ENCODE results near the gene TCF3. TPM values are rescaled to one million over a fixed set of nuclear protein-coding genes. Genes with fewer than 3 reads are reported as not detected.

Gene TCF3
- total RNA-seq, 1 experiment from 2014 or later: 304 TPM

- H3K27ac ChIP-seq (ENCODE audit: insufficient read length, low read depth, low read length): no peak overlapping the region
- no peak overlapping the region for H4K5ac ChIP-seq (ENCODE audit: insufficient read length, low read depth, low read length)
- peaks cover 3% of the 10 kb centered on the region for H3K79me1 ChIP-seq (ENCODE audit: insufficient read depth, low read depth, low read length, poor library complexity, severe bottlenecking)
- no peak overlapping the region for H3K14ac ChIP-seq (ENCODE audit: insufficient read depth, low read length)
- no peak overlapping the region for H2AK5ac ChIP-seq (ENCODE audit: insufficient read length, low read length)
- no peak overlapping the region for H3K4me2 ChIP-seq (ENCODE audit: insufficient read depth, insufficient read length, low read length)
- no peaks in the 10 kb centered on the region for H3K4me1 ChIP-seq (ENCODE audit: insufficient read depth, low read length)
- WGBS (ENCODE audit: extremely low coverage, insufficient read length, low lambda C conversion rate): no CpG with 5 or more reads among the region's 18 CpGs
- H3K27me3 ChIP-seq (ENCODE audit: insufficient read depth, low read length): no peaks in the 10 kb centered on the region
- no peak overlapping the region for H3K27ac Mint-ChIP-seq
- H3K27me3 Mint-ChIP-seq (ENCODE audit: low read depth): peaks cover 18% of the 10 kb centered on the region
- H3K4ac ChIP-seq (ENCODE audit: low read depth, low read length): no peak overlapping the region
- no peak overlapping the region for H4K8ac ChIP-seq (replicated peaks; ENCODE audit: insufficient read length, low read depth, low read length)
- no peak overlapping the region for H3K18ac ChIP-seq (ENCODE audit: insufficient read length, low read depth, low read length)
- H3K36me3 Mint-ChIP-seq (ENCODE audit: insufficient read depth in 1 of 3, low read depth in 3 of 3): peaks cover 8 to 17% (median 9%) of the 10 kb centered on the region in 3 experiments
- peak overlapping the region; percentile 48 to 74; a peak in 4 of 5 replicates for H3K4me3 Mint-ChIP-seq
- no peaks in the 10 kb centered on the region for H3K9me3 ChIP-seq (ENCODE audit: control insufficient read depth, low read depth, low read length)
- H2BK120ac ChIP-seq (ENCODE audit: low read depth, low read length, poor library complexity, severe bottlenecking): no peak overlapping the region
- no peak overlapping the region for H2BK5ac ChIP-seq (ENCODE audit: insufficient read length, low read length)
- TF ChIP-seq, protein P1, sequence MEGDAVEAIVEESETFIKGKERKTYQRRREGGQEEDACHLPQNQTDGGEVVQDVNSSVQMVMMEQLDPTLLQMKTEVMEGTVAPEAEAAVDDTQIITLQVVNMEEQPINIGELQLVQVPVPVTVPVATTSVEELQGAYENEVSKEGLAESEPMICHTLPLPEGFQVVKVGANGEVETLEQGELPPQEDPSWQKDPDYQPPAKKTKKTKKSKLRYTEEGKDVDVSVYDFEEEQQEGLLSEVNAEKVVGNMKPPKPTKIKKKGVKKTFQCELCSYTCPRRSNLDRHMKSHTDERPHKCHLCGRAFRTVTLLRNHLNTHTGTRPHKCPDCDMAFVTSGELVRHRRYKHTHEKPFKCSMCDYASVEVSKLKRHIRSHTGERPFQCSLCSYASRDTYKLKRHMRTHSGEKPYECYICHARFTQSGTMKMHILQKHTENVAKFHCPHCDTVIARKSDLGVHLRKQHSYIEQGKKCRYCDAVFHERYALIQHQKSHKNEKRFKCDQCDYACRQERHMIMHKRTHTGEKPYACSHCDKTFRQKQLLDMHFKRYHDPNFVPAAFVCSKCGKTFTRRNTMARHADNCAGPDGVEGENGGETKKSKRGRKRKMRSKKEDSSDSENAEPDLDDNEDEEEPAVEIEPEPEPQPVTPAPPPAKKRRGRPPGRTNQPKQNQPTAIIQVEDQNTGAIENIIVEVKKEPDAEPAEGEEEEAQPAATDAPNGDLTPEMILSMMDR (conservative IDR thresholded peaks at IDR 0.05): no peak
- no peak overlapping the region for H2BK15ac ChIP-seq (ENCODE audit: low read depth, low read length)
- no peak overlapping the region for H3K9ac ChIP-seq (ENCODE audit: extremely low read depth, insufficient read length, low read length)
- peaks cover 9% of the 10 kb centered on the region; the same call in 1 of the 2 replicates for H3K79me2 ChIP-seq (ENCODE audit: insufficient read depth, low read length)
- no peak overlapping the region for H2BK20ac ChIP-seq (ENCODE audit: low read depth, low read length, poor library complexity, severe bottlenecking)
- H4K91ac ChIP-seq (ENCODE audit: insufficient read length, low read depth, low read length): no peak overlapping the region
- H3T11ph ChIP-seq (ENCODE audit: low read length): no peak overlapping the region
- H3K23ac ChIP-seq (ENCODE audit: insufficient read length, low read depth, low read length): no peak overlapping the region
- H3K56ac ChIP-seq (ENCODE audit: insufficient read length, low read depth, low read length): no peak overlapping the region
- peaks cover 9% of the 10 kb centered on the region for H3K23me2 ChIP-seq (ENCODE audit: insufficient read length, low read depth, low read length, poor library complexity, severe bottlenecking)
- H4K20me1 ChIP-seq (ENCODE audit: control insufficient read depth, insufficient read depth, insufficient read length): no peaks in the 10 kb centered on the region
- peaks cover 0 to 2% of the 10 kb centered on the region in 2 experiments; a peak in 2 of 5 replicates for H3K9me3 Mint-ChIP-seq
- DNase-seq: no peak
- no peak overlapping the region for H2AFZ ChIP-seq (ENCODE audit: low read length)
- H2BK12ac ChIP-seq (ENCODE audit: insufficient read length, low read depth, low read length): no peak overlapping the region
- peaks cover 13 to 31% of the 10 kb centered on the region in 2 experiments for H3K4me1 Mint-ChIP-seq
Observed at GRCh38 chr19:1654178-1654792, 1.9 kb upstream of the TCF3 start.

Measured in H9 (cell line).